Stomach (tissue), 4 donors: ENCODE measurements around the gene PLA2G4B.

Experiments used
- CTCF ChIP-seq, 7 experiments: fragments of 450-650 bp in 4 of 7; fragments of 200-600 bp in 3 of 7; sonication (generic) in 3 of 7; IDR thresholded peaks; one replicate each; pipeline ENCODE4 v1.5.1; 2016 to 2019; ENCODE audit warnings: antibody characterized with exemption in 7 of 7, control low read depth in 2 of 7, mild to moderate bottlenecking in 1 of 7
- EP300 ChIP-seq: sonication (generic); formaldehyde crosslinking; IDR thresholded peaks from one replicate; pipeline ENCODE4 v1.6.1; 2017; ENCODE audit warnings: antibody characterized with exemption
- POLR2A ChIP-seq, 4 donors: fragments of 450-650 bp; IDR thresholded peaks; one replicate each; pipeline ENCODE4 v1.6.1; 2016; ENCODE audit warnings: antibody characterized with exemption in 4 of 4, control low read depth in 2 of 4, mild to moderate bottlenecking in 1 of 4, moderate library complexity in 1 of 4

- TF ChIP-seq POLR2A (IDR thresholded peaks at IDR 0.05) (no peak), CTCF (IDR thresholded peaks at IDR 0.05) (no peak), EP300 (no peak)
These were observed 9.9 kb upstream of the PLA2G4B start for GRCh38 chr15:41828807-41829141.
